ENCODE measurements around the gene GIMAP6. TPM values are rescaled to one million over a fixed set of nuclear protein-coding genes. Genes with fewer than 3 reads are reported as not detected.

GIMAP6 gene
- total and polyA plus RNA-seq, 2 of the 13 experiments (the other 11 are each of a cell fraction or from before 2014, with no cell fraction given), result not detected

GRCh38 chr7:150649080-150649385 lies 16.8 kb upstream of the GIMAP6 start:
- TF ChIP-seq NR3C1 (CRISPR knock-in tag; IDR thresholded peaks at IDR 0.05), result no peak
- no peak for TF ChIP-seq ZFP82 (CRISPR knock-in tag; IDR thresholded peaks at IDR 0.05; ENCODE audit: borderline replicate concordance)
- TF ChIP-seq E2F2 (CRISPR knock-in tag; IDR thresholded peaks at IDR 0.05; ENCODE audit: borderline replicate concordance), result no peak
- no peak for TF ChIP-seq CEBPG (CRISPR knock-in tag; IDR thresholded peaks at IDR 0.05)
- TF ChIP-seq CCAR2 (optimal IDR thresholded peaks at IDR 0.05; ENCODE audit: low read depth, low read length), result no peak
- no peak for TF ChIP-seq ZNF775 (CRISPR knock-in tag; IDR thresholded peaks at IDR 0.05; ENCODE audit: borderline replicate concordance)
- no peak for TF ChIP-seq ZBTB10 (CRISPR knock-in tag; IDR thresholded peaks at IDR 0.05; ENCODE audit: borderline replicate concordance)
- no peak for TF ChIP-seq SIN3B (IDR thresholded peaks at IDR 0.05; ENCODE audit: low read length)
- no peak for TF ChIP-seq ZNF275 (CRISPR knock-in tag; IDR thresholded peaks at IDR 0.05; ENCODE audit: borderline replicate concordance)
- TF ChIP-seq HOXD1 (CRISPR knock-in tag; IDR thresholded peaks at IDR 0.05), result no peak
- no peak for TF ChIP-seq THAP11 (CRISPR knock-in tag; IDR thresholded peaks at IDR 0.05)
- TF ChIP-seq ZNF788 (CRISPR knock-in tag; IDR thresholded peaks at IDR 0.05; ENCODE audit: borderline replicate concordance), result no peak
- no peak for TF ChIP-seq AKAP8 (CRISPR knock-in tag; IDR thresholded peaks at IDR 0.05)
- TF ChIP-seq TEAD2 (CRISPR knock-in tag; IDR thresholded peaks at IDR 0.05), result no peak
- intact Hi-C loops (cut with micrococcal nuclease; ENCODE audit: unreplicated experiment), result no loop called here
- no TSS peak for BruUV-seq (replicated peaks)

More at GRCh38 chr7:150649080-150649385, 16.8 kb upstream of the GIMAP6 start:
- H3K9me3 ChIP-seq (ENCODE audit: low read length), result no peaks in the 10 kb centered on the region
- no peak overlapping the region for H3K27ac ChIP-seq (ENCODE audit: extremely low read length, insufficient read depth, low read length)
- H3K27me3 ChIP-seq (ENCODE audit: control insufficient read depth in 1 of 2, insufficient read depth in 2 of 2, low read length in 2 of 2), result no peaks in the 10 kb centered on the region
- no peak overlapping the region for H3K4me2 ChIP-seq (ENCODE audit: low read depth, low read length)
- H3K4me1 ChIP-seq (ENCODE audit: insufficient read depth, low read length), result no peaks in the 10 kb centered on the region
- 0% methylated on average over 3 of the region's 3 CpGs for WGBS (ENCODE audit: low lambda C conversion rate)
- H3K9ac ChIP-seq (ENCODE audit: insufficient read depth, low read depth, low read length), result no peak overlapping the region
- POLR2A ChIA-PET, result no interaction called here
- H3K36me3 ChIP-seq (replicated peaks in 1 of 2; ENCODE audit: control insufficient read depth in 1 of 2, insufficient read depth in 2 of 2, low read length in 2 of 2), result no peaks in the 10 kb centered on the region
- DNase-seq (ENCODE audit: low spot score), result no peak
- no peak overlapping the region for H3K4me3 ChIP-seq (replicated peaks in 1 of 3; ENCODE audit: insufficient read depth in 1 of 3, low read depth in 2 of 3, low read length in 3 of 3)
- no peak overlapping the region for H2AFZ ChIP-seq (ENCODE audit: low read length)
- CTCF ChIA-PET (ENCODE audit: low intra/inter-chr PET ratio, low total read pairs), result no interaction called here
- H3K79me2 ChIP-seq (ENCODE audit: insufficient read depth, low read length), result no peaks in the 10 kb centered on the region
- H4K20me1 ChIP-seq (ENCODE audit: insufficient read depth, low read length), result no peaks in the 10 kb centered on the region
- FAIRE-seq, result no peak
- ATAC-seq, result no peak
- in situ Hi-C loops (cut with HindIII; ENCODE audit: extremely low pct_ligation_motif_present, low pct_unique_long_range_greater_than_20kb), result no loop called here
